Activated CD4-positive, alpha-beta T cell treated with anti-CD3 and anti-CD28 coated beads for 1 hour (primary cell): Measurements from ENCODE around the gene ARHGAP28.

ENCODE experiments used
- DNase-seq: peaks from one replicate; pipeline ENCODE4 v3.0.0-alpha.2; 2020

ARHGAP28 gene

DNA sequence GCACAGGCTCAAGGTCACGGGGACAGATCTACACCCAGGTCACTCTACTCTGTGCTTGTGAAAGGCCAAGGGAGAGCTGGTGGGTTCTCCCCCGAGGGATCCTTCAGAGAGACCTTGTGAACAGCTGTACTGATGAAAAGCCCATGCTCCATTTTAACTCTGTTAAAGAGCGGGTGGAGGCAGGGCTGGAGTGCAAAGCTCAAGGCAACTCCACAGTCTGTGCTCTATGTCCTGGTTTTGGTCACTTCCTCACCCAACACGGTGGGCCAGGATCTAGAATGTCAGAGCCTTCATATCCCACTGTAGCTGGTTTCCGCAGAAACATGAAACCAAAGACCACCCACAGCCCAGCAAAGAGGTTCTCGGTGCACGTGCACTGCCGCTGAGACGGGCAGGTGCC lies 210.9 kb downstream of the ARHGAP28 start:
- no peak for DNase-seq

DNA sequence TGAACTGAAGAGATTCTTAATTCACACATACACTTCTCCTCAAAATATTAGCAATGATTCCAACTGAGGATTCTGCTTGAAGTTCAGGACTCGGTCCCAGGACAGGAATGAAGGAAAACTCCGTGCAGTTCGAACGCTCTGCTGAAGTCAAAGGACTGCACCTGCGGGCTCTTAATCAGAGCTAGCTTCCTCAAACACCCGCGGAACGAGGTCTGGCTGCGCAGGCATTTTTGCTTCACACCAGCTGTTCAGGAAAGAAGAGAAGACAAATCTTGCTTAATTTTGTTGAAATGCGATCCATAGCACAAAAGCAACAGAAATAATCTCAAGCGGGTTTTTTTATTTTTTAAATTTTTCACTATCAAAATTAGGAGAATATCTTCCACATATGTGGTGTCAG lies 212.5 kb downstream of the ARHGAP28 start:
- no peak for DNase-seq

DNA sequence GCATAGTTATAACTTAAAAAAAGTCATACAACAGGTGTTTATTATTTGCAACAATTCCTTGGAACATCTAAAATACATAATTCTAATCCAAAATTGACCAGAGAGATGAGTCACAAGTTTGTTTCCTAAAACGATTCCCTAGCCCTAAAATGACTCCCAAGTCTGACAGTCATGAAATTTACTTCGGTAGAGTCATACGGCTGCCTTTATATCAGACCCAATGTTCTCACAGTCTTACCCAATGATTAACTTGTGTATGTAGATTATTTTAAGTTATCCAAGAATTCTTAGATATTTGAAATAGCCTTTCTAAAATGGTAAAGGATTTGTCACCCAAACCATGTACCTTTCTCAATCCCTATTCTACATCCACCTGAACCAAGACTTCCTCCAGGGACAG lies 213.2 kb downstream of the ARHGAP28 start:
- no peak for DNase-seq

DNA sequence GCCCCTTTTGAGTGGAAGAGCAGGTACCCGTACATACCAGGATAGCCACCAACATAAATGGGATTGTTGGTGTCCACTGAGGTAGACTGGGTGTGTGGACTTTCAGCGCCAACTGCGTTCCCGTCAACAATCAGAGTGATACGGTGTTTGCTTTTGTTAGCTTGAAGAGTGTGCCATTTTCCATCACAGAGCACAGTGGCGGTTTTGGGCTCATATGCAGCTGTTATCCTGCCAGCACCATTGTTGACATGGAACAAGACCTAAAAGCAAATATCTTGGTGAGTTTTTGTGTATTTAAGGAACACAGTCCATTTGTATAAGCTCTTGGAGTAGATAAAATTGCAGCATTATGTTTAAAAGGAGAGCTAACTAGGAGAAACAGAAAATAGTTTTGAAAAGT lies 213.6 kb downstream of the ARHGAP28 start:
- DNase-seq, result no peak

DNA sequence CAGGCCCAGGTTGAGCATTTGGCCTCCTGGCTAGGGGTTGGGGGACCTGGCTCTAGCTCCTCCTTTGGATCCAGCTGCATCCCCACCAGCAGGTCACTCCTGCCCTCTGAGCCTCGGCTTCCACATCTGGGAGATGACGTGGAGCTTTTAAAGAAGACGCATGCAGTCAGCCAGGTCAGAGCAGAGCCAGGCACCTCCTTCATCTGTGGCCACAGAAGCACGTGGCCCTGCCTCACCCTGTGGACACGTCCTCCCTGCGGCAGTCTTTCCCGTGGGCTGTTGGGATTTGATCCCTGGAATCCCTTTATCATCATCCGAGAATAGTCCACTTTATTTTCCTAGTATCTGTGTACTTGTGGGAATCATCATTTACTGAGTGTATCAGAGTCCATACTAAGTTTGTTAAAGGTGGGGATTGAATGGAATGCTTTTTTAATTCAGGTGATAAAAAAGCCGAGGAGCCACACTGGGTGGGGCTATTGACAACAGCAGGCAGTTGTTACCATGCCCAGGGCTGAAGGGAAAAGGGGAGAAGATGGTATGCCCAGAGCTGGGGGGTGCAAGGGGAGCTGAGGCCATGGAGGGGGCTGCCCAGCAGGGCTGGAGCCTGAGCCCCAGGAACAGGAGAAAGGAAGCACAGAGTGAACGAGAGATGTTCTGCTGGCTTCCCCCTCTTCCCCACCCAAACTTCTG lies 218.0 kb downstream of the ARHGAP28 start:
- no peak for DNase-seq

DNA sequence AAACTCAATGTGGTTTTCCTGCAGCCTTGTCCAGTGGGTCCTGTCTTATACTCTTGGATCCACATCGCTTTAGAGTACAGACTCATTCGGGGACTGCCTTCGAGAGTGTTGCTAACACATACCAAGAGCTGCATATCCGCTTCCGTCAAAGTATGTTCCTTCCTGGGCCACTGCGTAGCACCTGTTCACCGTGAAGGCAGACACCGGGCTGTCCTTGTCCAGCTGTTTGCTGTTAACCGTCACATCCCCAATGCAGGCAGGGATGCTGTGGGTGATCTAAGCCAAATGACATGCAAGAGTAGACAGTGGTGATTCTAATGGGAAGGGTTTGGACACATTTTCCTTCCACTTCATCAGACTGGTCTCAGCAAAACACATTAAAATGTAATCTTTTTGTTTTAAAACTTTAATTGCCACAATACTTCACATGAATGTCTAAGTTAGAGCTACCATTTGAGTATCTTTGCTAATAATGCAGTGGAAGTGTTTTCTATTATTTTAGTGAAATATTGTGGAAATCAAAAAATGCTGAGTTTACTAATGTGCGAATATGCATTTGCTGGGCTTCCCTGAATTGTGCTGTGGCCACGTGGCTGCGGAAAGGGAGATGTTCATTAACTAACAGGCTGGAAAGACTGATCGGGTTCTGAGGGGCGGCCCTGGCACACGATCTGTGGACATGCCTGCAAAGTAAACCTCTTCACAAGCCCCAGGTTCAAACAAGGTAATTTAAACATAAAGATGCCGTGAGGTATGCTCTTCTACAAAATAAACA lies 219.0 kb downstream of the ARHGAP28 start:
- no peak for DNase-seq

DNA sequence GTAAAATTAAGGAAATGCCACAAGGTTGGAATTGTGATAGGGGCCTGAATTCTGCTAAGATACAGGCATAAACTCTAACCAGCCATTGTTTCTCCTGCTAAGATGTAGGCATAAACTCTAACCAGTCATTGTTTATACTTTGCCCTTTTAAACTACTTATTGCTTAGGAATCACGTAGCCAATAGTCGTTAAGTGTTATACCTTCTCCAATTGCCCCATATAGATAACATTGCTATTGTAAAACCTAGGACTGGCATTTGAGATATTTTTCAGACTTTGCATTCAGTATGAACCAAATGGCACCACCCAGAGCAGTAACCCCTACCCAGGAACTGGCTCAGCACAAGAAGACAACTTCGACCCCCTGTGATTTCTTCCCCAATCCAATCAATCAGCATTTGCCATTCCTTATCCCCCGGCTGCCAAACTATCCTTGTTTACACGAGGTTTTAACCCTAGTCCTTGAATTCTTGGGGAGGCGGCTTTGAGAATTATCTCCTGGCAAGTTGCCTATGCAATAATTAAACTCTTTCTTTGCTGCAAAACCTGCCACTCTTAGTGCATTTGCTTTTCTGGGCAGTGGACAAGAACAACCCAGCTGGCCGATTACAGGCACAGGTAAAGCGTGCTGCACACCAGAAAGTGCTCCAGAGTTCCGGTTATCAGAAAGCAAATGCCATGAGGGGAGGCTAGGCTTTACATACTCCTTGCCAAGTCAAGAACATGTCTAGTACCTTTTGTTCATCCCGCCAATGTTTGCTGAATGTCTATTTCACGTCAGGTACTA lies 220.5 kb downstream of the ARHGAP28 start:
- no peak for DNase-seq

DNA sequence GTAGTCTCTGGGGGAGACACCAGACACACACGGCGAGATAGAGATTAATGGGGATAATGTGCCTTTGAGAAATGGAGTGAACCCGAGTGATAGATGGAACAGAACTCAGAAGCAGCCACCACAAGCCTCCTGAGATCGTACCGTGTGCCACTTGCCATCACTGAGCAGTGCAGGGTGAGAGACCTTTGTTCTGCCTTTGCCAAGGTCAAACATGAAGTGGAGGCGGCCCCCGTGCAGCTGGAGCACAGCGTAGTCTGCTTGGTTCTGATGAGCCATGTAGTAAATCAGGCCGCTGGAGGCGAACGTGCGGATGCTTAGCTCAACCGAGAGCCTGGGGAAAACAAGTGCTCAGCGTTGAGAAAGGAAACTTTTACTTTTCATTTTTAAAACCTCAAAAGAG lies 221.1 kb downstream of the ARHGAP28 start:
- DNase-seq, result no peak

DNA sequence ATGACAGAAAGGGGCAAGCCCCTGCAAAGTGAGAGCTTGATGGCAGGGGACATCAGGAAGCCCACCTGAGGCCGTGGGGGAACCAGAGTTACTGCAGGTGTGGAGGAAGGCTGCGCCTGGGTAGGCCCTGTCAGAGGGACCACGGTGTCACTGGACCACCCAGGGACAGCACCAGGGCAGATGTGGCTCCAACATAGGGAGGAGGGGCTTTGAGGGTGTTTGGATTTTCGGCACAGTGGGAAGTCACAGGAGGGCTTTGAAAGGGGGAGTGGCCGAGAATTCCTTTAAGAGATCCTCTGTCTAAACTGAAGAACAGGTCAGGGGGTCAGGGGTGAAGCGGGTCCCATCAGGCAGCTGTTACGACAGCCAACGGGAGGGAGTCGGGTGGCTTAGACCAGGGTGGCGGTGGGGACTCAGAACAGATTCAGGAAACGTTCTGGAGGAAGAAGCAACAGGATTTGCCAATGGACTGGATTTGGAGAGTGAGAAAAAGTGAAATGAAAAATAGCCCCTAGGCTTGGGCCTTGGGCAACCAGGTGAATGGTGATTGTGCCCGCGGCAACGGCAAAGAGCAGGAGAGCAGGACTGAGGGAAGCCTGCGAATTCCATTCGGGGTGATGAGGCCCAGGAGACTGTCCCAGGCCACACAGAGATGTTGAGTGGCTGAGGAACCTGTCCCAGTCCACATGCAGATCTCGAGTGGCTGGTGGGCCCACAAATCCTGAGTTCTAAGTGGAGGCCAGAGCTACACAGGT lies 222.0 kb downstream of the ARHGAP28 start:
- no peak for DNase-seq

DNA sequence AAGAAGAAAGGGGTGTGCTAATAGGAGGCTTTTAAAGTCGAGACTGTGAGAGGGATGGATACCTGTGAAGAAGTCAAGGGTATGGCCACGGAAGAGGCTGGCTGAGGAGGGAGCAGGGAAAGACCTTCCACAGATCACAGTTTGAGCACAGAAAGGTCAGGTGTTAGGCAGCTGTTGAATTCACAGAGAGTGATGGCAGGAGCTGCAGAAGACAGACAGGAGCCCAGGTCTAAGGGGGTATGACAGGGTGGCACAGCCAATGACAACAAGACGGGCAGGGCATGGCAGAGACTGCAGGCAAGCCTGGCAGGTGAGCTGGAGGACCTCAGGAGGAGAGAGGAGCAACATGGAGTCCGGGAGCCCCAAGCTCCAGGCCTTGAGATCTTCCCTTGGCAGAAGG lies 225.0 kb downstream of the ARHGAP28 start:
- no peak for DNase-seq

DNA sequence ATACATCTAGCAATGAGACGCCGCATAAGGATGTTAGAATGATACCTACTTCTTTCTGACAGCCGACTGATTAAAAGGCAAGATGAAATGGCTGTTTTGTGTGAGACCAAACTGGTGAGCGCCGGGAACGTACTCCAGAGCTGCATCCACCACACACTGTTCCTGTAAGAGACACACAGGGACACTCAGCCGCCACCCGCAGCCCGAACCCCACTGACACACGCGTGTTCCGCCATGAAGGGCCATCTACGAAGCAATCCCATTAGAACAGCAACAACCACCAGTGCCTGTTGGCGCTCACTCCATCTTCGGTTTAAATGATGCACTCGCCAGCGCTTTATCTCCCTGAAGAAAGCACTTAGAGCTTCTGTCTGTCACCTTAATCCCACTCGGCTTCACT lies 225.8 kb downstream of the ARHGAP28 start:
- no peak for DNase-seq

DNA sequence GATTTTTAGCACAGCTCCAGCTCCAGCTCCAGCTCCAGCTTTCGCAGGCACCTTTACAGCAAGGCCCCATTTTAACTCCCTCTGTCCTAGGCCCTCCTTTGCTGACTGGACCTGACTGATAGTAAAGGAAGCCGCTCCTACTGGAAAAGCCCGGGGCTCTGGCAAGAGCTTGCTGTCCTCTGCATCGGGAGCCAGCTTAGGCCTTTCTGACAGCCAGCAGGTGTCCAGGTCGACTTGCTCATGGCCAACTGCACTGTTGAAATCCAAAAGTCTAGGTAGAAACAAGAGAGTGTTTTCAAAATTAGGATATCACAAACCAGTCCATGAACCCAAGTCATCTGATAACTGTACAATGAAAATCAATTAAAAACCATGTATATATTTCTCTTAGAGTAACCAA lies 227.0 kb downstream of the ARHGAP28 start:
- no peak for DNase-seq

DNA sequence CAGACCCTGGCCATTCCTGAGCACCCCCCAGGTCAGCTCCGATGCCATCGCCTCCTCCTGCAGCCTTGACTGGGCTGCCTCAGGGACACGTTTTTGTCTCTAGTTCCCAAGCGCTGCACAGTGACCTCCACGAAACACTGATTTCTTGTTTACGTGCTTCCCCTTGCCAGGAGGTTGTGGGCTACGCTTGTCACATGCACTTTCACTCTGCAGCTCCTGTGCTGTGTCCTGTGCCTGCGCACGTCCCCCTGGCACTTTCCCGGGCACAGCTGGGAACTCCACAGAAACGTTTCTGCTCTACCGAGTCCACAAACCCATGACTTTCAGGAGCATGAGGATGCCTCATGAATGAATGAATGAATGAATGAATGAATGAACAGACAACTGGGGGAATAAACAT lies 227.5 kb downstream of the ARHGAP28 start:
- no peak for DNase-seq

DNA sequence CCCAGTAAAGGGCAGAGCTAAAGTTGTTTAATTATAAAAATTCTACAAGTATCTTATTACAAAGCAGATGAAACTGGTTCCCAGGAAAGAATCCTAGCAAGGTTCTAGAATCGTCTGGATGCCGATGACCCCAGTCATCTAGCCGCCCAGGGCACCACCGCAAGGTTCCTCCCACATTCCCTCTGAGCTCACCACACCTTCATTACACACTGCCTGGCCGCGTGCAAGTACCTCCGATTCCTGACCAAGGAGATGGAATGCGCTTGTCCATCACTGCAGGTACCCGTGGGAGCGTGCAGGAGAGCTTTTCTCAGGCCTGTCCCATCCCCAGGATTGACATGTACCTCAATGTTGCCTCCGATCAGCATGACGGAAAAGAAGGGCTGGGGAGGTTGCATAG lies 229.6 kb downstream of the ARHGAP28 start:
- no peak for DNase-seq

DNA sequence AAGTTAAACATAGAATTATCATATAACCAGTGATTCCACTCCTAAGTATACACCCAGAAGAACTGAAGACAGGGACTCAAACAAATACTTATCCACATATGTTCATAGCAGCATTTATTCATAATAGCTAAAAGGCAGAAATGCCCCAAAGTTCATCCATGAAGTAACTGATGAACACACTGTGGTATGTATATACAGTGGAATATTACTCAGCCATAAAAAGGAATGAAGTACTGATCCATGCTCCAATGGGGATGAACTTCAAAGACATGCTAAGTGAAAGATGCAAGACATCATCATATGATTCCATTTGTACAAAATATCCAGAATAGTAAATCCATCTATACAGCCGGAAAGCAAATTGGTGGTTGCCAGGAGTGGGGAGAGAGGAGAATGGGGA lies 230.6 kb downstream of the ARHGAP28 start:
- DNase-seq, result no peak

DNA sequence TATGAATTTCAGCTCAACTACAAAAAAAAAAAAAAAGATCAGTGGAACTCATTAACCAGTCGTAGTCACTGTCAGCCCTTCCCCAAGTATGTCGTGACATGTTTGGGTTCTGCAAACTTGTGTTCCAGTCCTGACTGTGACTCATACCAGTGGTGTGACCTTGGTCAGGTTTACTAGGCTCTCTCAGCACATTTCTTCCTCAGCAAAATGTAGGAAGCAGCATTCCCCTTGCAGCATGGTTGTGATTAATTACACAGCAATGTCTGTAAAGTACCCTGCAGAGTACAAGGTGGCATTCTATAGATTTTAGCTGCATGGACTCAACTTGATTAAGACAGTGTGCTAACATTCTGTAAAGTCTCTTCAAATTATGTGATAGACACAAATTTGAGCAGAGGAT lies 231.1 kb downstream of the ARHGAP28 start:
- no peak for DNase-seq

DNA sequence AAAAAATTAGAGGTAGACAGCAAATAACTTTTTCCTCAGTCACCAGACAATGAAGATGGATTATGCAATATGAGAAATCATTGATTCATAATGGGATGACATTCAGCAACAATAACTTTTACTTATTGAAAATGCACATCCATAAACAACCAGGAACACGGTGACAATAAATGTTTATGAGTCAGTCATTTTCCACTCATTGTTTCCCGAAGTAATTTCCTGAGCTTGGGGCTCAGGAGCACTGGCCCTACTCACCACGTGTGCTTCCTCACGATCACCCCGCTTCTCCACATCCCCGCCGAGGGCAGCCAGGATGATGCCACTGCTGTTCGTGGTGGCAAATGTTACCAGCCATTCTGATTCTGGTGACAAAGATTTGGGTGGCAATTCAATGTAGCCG lies 231.8 kb downstream of the ARHGAP28 start:
- DNase-seq, result no peak

DNA sequence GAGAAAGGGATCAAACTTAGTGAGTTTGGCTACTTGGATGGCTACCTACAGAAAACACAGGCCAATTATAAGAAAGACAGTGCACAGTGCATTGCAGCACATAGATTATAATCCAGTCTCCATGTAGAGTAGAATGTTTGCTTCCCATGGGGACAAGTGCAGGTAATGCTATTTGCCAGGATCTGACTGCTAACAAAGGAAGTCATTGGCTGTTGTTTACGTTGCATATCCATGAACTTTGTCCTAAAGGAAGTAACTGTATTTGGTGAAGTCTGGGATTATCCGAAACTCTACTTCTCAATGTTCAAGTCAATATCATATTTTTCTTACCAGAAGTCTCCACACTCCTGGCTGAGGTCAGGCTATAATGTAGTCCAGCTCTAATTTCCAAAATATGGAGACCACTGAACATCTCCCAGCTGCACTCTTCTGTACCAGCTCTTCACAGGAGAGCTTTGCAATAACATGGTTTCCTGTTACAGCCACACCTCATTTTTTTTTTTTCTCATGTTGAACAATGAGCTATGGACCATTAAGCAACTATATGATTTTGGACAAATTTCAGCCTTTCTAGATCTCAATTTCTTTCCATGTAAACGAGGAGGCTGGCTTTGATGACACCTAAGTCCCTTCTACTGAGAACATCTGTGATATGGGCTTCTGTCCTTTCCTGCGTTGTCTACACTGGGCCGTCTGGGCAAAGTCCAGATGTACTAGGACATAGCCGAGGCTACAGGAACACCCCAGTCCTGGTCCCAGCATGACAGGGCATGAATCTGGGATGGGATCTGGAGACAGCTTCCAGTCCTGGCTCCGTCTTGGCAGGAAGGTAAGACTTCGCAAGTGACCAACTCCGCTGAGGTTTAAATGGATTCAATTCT lies 233.3 kb downstream of the ARHGAP28 start:
- DNase-seq, result no peak

DNA sequence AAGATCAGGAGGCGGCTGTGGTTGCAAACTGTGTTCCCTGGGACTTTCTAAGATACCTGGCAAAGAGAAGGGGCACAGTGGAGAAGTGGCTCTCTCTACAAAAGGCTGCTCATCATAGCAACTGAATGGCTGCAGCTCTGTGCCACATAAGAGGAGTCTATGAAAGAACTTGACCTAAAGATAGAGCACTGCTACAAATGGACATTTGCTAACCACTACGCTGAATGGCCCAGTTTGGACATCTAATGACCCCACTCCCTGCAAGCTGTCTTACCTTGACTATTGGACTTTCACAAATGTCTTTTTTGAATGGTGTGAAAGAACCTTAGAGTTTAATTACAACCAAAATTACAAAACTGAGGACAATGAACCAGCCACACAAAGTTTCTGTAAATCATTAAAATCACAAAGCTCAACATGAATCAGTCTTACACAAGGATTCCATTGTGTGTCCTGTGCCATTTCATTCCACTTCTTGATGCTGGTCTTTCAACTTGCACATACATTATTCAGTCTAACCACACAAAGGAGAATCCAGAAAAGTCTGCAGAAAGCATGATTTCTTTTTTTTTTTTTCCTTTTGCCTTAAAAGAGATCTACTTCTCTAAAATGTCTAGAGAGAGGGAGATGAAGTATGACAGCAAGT lies 234.1 kb downstream of the ARHGAP28 start:
- DNase-seq, result no peak
